Measurements from ENCODE around the gene CALCR.

- TF ChIP-seq CTCF (IDR thresholded peaks at IDR 0.05 in 4 of 5, conservative IDR thresholded peaks at IDR 0.05 in 1 of 5) (no peak), POLR2A (IDR thresholded peaks at IDR 0.05) (no peak)
These were observed 1.3 kb upstream of the CALCR start for GRCh38 chr7:93575555-93576399.

Data from gastrocnemius medialis (tissue), 4 donors.